Muscle of leg (tissue), 11 donors: Measurements from ENCODE around the gene RAB29. TPM values are rescaled to one million over a fixed set of nuclear protein-coding genes. Genes with fewer than 3 reads are reported as not detected.

ENCODE experiments used
- DNase-seq: peaks from one replicate; pipeline ENCODE4 v3.0.0; 2013
- H3K27ac ChIP-seq: one replicate; pipeline ENCODE4 v1.5.1; 2013; ENCODE audit warnings: mild to moderate bottlenecking, low read length, control low read depth
- H3K27me3 ChIP-seq: one replicate; pipeline ENCODE4 v1.6.1; 2013; ENCODE audit warnings: low read length; ENCODE audit not compliant: control insufficient read depth, insufficient read depth
- H3K36me3 ChIP-seq: one replicate; pipeline ENCODE4 v1.6.1; 2013; ENCODE audit warnings: low read length; ENCODE audit not compliant: control insufficient read depth, insufficient read depth
- H3K4me1 ChIP-seq: one replicate; pipeline ENCODE4 v1.6.1; 2013; ENCODE audit warnings: low read length; ENCODE audit not compliant: control insufficient read depth, insufficient read depth
- H3K4me3 ChIP-seq: one replicate; pipeline ENCODE4 v1.5.1; 2013; ENCODE audit warnings: low read length, control low read depth
- H3K9me3 ChIP-seq: replicated peaks from 2 replicates; pipeline ENCODE4 v1.6.1; 2013; ENCODE audit warnings: low read depth, low read length; ENCODE audit not compliant: control insufficient read depth
- WGBS: methylation state at CpG from one replicate; pipeline ENCODE4 v1.1.5; 2013; ENCODE audit warnings: missing lambda C conversion rate; ENCODE audit not compliant: insufficient coverage; 5-methylcytosine and 5-hydroxymethylcytosine counted together
- polyA plus RNA-seq, 8 donors: library from polyadenylated mRNA; unstranded; fragments of 120-200 nt; gene quantifications; one replicate each; pipeline versions ENCODE4 v1.2.1 to v1.2.3, GENCODE V29; 2013; ENCODE audit warnings: inconsistent platforms in 1 of 8, low replicate concordance in 1 of 8; ENCODE audit not compliant: insufficient read length in 8 of 8, insufficient read depth in 1 of 8
- total RNA-seq: library from RNA; stranded (reverse); fragments of 120-200 nt; gene quantifications from one replicate; pipeline ENCODE4 v1.2.4, GENCODE V29; 2013

Gene RAB29
- total and polyA plus RNA-seq, 9 donors: 3.0 to 8.6 (median 3.7) TPM

- peak overlapping the region; percentile 99 for H3K27ac ChIP-seq
- H3K27me3 ChIP-seq: no peaks in the 10 kb centered on the region
- peaks cover 2% of the 10 kb centered on the region for H3K36me3 ChIP-seq
- peaks cover 8% of the 10 kb centered on the region for H3K4me1 ChIP-seq
- H3K4me3 ChIP-seq: peak overlapping the region; percentile 81
- H3K9me3 ChIP-seq: no peaks in the 10 kb centered on the region
- 1% methylated on average over 14 of the region's 25 CpGs for WGBS
- peak; percentile 79 for DNase-seq
Observed at GRCh38 chr1:205748403-205749233, 26.7 kb downstream of the RAB29 start.

GRCh38 chr1:205746757-205747412, 28.4 kb downstream of the RAB29 start:
- Histone ChIP-seq H3K9me3 (no peaks in the 10 kb centered on the region), H3K36me3 (peaks cover 2% of the 10 kb centered on the region), H3K27me3 (no peaks in the 10 kb centered on the region), H3K4me3 (no peak overlapping the region), H3K4me1 (peaks cover 8% of the 10 kb centered on the region), H3K27ac (no peak overlapping the region)
- WGBS: no CpG with 5 or more reads among the region's 5 CpGs
- DNase-seq: peak; percentile 12

- Histone ChIP-seq H3K4me3 (no peak overlapping the region), H3K4me1 (peaks cover 5% of the 10 kb centered on the region), H3K27me3 (no peaks in the 10 kb centered on the region), H3K36me3 (peaks cover 8% of the 10 kb centered on the region), H3K9me3 (no peaks in the 10 kb centered on the region), H3K27ac (no peak overlapping the region)
- no peak for DNase-seq
- WGBS: 92% methylated on average over 5 of the region's 8 CpGs
Observed at GRCh38 chr1:205744403-205744802, 30.9 kb downstream of the RAB29 start.

GRCh38 chr1:205743977-205744376, 31.3 kb downstream of the RAB29 start:
- 17% methylated on average over 2 of the region's 4 CpGs for WGBS
- no peaks in the 10 kb centered on the region for H3K9me3 ChIP-seq
- H3K36me3 ChIP-seq: peaks cover 8% of the 10 kb centered on the region
- no peaks in the 10 kb centered on the region for H3K27me3 ChIP-seq
- no peak overlapping the region for H3K27ac ChIP-seq
- no peak overlapping the region for H3K4me3 ChIP-seq
- peaks cover 5% of the 10 kb centered on the region for H3K4me1 ChIP-seq
- no peak for DNase-seq

GRCh38 chr1:205741681-205742080, 33.6 kb downstream of the RAB29 start:
- H3K4me3 ChIP-seq: no peak overlapping the region
- no peaks in the 10 kb centered on the region for H3K9me3 ChIP-seq
- H3K27me3 ChIP-seq: no peaks in the 10 kb centered on the region
- no peak for DNase-seq
- no CpG with 5 or more reads among the region's 1 CpG for WGBS
- no peaks in the 10 kb centered on the region for H3K4me1 ChIP-seq
- peaks cover 10% of the 10 kb centered on the region for H3K36me3 ChIP-seq
- H3K27ac ChIP-seq: no peak overlapping the region

GRCh38 chr1:205739348-205740160, 35.7 kb downstream of the RAB29 start:
- H3K9me3 ChIP-seq: no peaks in the 10 kb centered on the region
- peaks cover 18% of the 10 kb centered on the region for H3K36me3 ChIP-seq
- WGBS: 0% methylated on average over 1 of the region's 5 CpGs
- H3K4me3 ChIP-seq: no peak overlapping the region
- DNase-seq: no peak
- H3K27ac ChIP-seq: no peak overlapping the region
- no peaks in the 10 kb centered on the region for H3K27me3 ChIP-seq
- H3K4me1 ChIP-seq: no peaks in the 10 kb centered on the region

GRCh38 chr1:205735218-205735617, 40.1 kb downstream of the RAB29 start:
- no peak overlapping the region for H3K27ac ChIP-seq
- H3K36me3 ChIP-seq: peaks cover 17% of the 10 kb centered on the region
- no peak for DNase-seq
- no peaks in the 10 kb centered on the region for H3K4me1 ChIP-seq
- no CpG with 5 or more reads among the region's 1 CpG for WGBS
- no peak overlapping the region for H3K4me3 ChIP-seq
- no peaks in the 10 kb centered on the region for H3K9me3 ChIP-seq
- no peaks in the 10 kb centered on the region for H3K27me3 ChIP-seq

GRCh38 chr1:205733438-205734175, 41.7 kb downstream of the RAB29 start:
- DNase-seq: no peak
- no peak overlapping the region for H3K27ac ChIP-seq
- WGBS: 76% methylated on average over 2 of the region's 2 CpGs
- no peaks in the 10 kb centered on the region for H3K27me3 ChIP-seq
- H3K9me3 ChIP-seq: no peaks in the 10 kb centered on the region
- H3K4me1 ChIP-seq: no peaks in the 10 kb centered on the region
- H3K4me3 ChIP-seq: no peak overlapping the region
- peaks cover 13% of the 10 kb centered on the region for H3K36me3 ChIP-seq

GRCh38 chr1:205729945-205730610, 45.2 kb downstream of the RAB29 start:
- no peak for DNase-seq
- Histone ChIP-seq H3K36me3 (peaks cover 8% of the 10 kb centered on the region), H3K27ac (no peak overlapping the region), H3K4me1 (no peaks in the 10 kb centered on the region), H3K27me3 (no peaks in the 10 kb centered on the region), H3K9me3 (no peaks in the 10 kb centered on the region), H3K4me3 (no peak overlapping the region)
- 93% methylated on average over 6 of the region's 9 CpGs for WGBS
